ENCODE results near the gene SH3PXD2A. TPM values are rescaled to one million over a fixed set of nuclear protein-coding genes. Genes with fewer than 3 reads are reported as not detected.

Gene SH3PXD2A
- total and polyA plus RNA-seq, 9 of the 15 experiments (the other 6 are each of a cell fraction or from before 2014, with no cell fraction given) = 0.41 to 9.3 (median 2.5) TPM

DNA sequence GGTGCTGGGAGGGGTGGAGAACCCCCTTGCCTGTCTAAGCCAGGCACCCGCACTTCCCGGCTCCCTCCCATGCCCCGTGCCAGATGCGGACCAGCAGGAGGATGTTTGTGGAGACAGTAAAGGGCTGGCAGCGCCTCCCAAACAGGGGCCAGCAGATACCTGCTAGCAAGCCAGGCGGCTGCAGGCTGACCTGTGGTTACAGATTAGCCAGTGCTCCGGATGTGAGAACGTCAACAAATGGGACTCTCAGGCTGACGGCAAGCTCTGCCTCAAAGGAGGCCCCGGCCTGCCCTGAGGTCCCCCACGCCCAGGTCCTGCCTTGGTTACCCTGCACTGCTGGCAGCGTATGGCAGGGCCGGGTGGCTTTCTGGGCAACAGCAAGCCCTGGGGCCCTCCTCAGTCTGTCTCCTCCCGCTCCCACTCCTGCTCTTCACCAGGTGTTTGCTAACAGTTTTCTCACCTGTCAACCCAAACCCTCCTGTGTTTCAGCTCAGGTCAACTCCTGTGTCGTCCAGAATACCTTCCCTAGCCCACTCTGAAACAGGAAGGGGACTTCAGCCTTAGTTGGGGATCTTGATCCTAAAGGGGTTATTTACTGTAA lies 276.5 kb downstream of the SH3PXD2A start (continued):
- TF ChIP-seq NFIC (IDR thresholded peaks at IDR 0.05) (peak; percentile 26; the same call in 1 of the 2 replicates), DDX20 (tag; IDR thresholded peaks at IDR 0.05; ENCODE audit: low read depth) (no peak), HDAC3 (IDR thresholded peaks at IDR 0.05; ENCODE audit: borderline replicate concordance, partially characterized antibody) (no peak), DPF2 (IDR thresholded peaks at IDR 0.05) (peak; percentile 64), RBFOX2 (IDR thresholded peaks at IDR 0.05; ENCODE audit: low read depth, low read length) (0 out of 2 replicates have a peak, but pooled peaks have one; percentile 34)

- ATAC-seq = no peak
- intact Hi-C loops (cut with micrococcal nuclease) (no loop called here), in situ Hi-C loops (cut with MboI) (loop anchor here (25.0 kb wide), 1 partner anchor 285 kb away; the partner anchor contains the start of gene SH3PXD2A)
- Histone ChIP-seq H2AFZ (ENCODE audit: low read depth, low read length) (no peak overlapping the region), H4K20me1 (replicated peaks; ENCODE audit: control insufficient read depth, insufficient read depth, low read length) (no peaks in the 10 kb centered on the region; the same call in 1 of the 2 replicates), H3K9me3 (replicated peaks; ENCODE audit: control insufficient read depth, insufficient read depth, low read depth, low read length) (no peaks in the 10 kb centered on the region), H3K4me2 (ENCODE audit: insufficient read depth, low read length) (no peak overlapping the region), H3K27me3 (ENCODE audit: control insufficient read depth in 2 of 2, insufficient read depth in 2 of 2, low read length in 2 of 2) (0 out of 5 replicates have a peak, but pooled peaks cover 0 to 8% of the 10 kb centered on the region in 2 experiments), H3K79me2 (ENCODE audit: control insufficient read depth, insufficient read depth, low read length) (no peaks in the 10 kb centered on the region), H3K9ac (ENCODE audit: insufficient read depth in 1 of 2, low read depth in 2 of 2, low read length in 2 of 2) (no peak overlapping the region), H3K36me3 (ENCODE audit: control insufficient read depth, insufficient read depth, low read length) (no peaks in the 10 kb centered on the region), H3K4me1 (replicated peaks in 1 of 2; ENCODE audit: control insufficient read depth in 2 of 2, insufficient read depth in 2 of 2, low read length in 2 of 2) (peaks cover 17 to 23% of the 10 kb centered on the region in 2 experiments), H3K27ac (ENCODE audit: extremely low read depth, low read depth, low read length) (no peak overlapping the region), H3K9me1 (ENCODE audit: control insufficient read depth, insufficient read depth, low read length) (no peaks in the 10 kb centered on the region), H3K4me3 (no peak overlapping the region)
- POLR2A ChIA-PET = interaction anchor here (0.8 to 2.7 kb wide), 3 partner anchors 8 to 15 kb away, joined by 3 to 10 read pairs (median 3); no protein-coding TSS in a partner anchor
- WGBS (ENCODE audit: insufficient coverage, low coverage, missing lambda C conversion rate) = 57% methylated on average over 1 of the region's 2 CpGs
- no peak for DNase-seq (ENCODE audit: extremely low read depth in 1 of 4, low spot score in 3 of 4)
- no peak for FAIRE-seq
- BruUV-seq (replicated peaks) = no TSS peak
- CTCF ChIA-PET (ENCODE audit: low intra/inter-chr PET ratio) = no interaction called here
- TF ChIP-seq HMBOX1 (IDR thresholded peaks at IDR 0.05) = no peak
- TF ChIP-seq THAP7 (CRISPR knock-in tag; IDR thresholded peaks at IDR 0.05) = no peak
- no peak for TF ChIP-seq ZNF76 (CRISPR knock-in tag; IDR thresholded peaks at IDR 0.05; ENCODE audit: borderline replicate concordance)
- no peak for TF ChIP-seq SMARCB1 (IDR thresholded peaks at IDR 0.05; ENCODE audit: insufficient read length, low read depth)
- TF ChIP-seq ZNF551 (CRISPR knock-in tag; IDR thresholded peaks at IDR 0.05) = no peak
- TF ChIP-seq FIP1L1 (IDR thresholded peaks at IDR 0.05; ENCODE audit: low read depth, low read length, poor library complexity, severe bottlenecking) = no peak
- no peak for TF ChIP-seq GABPA (tag; conservative IDR thresholded peaks at IDR 0.05; ENCODE audit: low read depth)
- TF ChIP-seq, protein P1, sequence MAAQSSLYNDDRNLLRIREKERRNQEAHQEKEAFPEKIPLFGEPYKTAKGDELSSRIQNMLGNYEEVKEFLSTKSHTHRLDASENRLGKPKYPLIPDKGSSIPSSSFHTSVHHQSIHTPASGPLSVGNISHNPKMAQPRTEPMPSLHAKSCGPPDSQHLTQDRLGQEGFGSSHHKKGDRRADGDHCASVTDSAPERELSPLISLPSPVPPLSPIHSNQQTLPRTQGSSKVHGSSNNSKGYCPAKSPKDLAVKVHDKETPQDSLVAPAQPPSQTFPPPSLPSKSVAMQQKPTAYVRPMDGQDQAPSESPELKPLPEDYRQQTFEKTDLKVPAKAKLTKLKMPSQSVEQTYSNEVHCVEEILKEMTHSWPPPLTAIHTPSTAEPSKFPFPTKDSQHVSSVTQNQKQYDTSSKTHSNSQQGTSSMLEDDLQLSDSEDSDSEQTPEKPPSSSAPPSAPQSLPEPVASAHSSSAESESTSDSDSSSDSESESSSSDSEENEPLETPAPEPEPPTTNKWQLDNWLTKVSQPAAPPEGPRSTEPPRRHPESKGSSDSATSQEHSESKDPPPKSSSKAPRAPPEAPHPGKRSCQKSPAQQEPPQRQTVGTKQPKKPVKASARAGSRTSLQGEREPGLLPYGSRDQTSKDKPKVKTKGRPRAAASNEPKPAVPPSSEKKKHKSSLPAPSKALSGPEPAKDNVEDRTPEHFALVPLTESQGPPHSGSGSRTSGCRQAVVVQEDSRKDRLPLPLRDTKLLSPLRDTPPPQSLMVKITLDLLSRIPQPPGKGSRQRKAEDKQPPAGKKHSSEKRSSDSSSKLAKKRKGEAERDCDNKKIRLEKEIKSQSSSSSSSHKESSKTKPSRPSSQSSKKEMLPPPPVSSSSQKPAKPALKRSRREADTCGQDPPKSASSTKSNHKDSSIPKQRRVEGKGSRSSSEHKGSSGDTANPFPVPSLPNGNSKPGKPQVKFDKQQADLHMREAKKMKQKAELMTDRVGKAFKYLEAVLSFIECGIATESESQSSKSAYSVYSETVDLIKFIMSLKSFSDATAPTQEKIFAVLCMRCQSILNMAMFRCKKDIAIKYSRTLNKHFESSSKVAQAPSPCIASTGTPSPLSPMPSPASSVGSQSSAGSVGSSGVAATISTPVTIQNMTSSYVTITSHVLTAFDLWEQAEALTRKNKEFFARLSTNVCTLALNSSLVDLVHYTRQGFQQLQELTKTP (IDR thresholded peaks at IDR 0.05; ENCODE audit: low read depth in 1 of 2, partially characterized antibody in 2 of 2) = no peak
- no peak for TF ChIP-seq BRF1 (IDR thresholded peaks at IDR 0.05; ENCODE audit: borderline replicate concordance, extremely low read depth, insufficient read length)
- no peak for TF ChIP-seq ZNF3 (CRISPR knock-in tag; IDR thresholded peaks at IDR 0.05)
Measured at GRCh38 chr10:103576862-103577261, 278.5 kb downstream of the SH3PXD2A start.

Data from K562 (cell line).